ENCODE measurements around the gene RPL39L.

Gene RPL39L

DNA sequence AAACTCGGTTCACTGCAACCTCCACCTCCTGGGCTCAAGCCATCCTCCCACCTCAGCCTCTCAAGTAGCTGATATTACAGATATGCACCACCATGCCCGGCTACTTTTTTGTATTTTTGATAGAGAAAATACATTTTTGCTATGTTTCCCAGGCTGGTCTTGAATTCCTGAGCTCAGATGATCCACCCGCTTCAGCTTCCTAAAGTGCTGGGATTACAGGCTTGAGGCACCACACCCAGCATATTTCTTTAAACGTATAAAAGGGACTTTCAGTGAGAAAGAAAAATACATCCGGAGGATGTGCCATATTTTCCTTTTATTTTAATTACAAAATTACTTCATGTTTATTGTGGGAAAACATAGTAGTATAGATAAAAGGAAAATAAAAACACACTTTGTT, 55.2 kb downstream of the RPL39L start:
- peaks cover 22% of the 10 kb centered on the region for H3K4me1 ChIP-seq (ENCODE audit: control insufficient read depth, low read length)
- H3K9me2 ChIP-seq (replicated peaks; ENCODE audit: control insufficient read depth, low read length), result no peaks in the 10 kb centered on the region
- H3K9me3 ChIP-seq (ENCODE audit: control insufficient read depth, insufficient read depth, low read length), result peaks cover 4% of the 10 kb centered on the region; the same call in 1 of the 2 replicates
- H3K36me3 ChIP-seq (ENCODE audit: control insufficient read depth, low read length), result peaks cover 3% of the 10 kb centered on the region
- H3K27ac ChIP-seq (ENCODE audit: low read depth, low read length), result no peak overlapping the region
- no peak overlapping the region for H3K4me2 ChIP-seq (ENCODE audit: low read length)
- no peaks in the 10 kb centered on the region for H3K79me2 ChIP-seq (ENCODE audit: control insufficient read depth, low read length)
- peaks cover 37% of the 10 kb centered on the region for H3F3A ChIP-seq (ENCODE audit: control insufficient read depth, insufficient read depth)
- H3K4me3 ChIP-seq (ENCODE audit: low read length), result no peak overlapping the region
- H4K20me1 ChIP-seq (ENCODE audit: control insufficient read depth, insufficient read depth, low read depth, low read length), result no peaks in the 10 kb centered on the region
- no peaks in the 10 kb centered on the region for H3K27me3 ChIP-seq (ENCODE audit: control insufficient read depth, low read length)
- TF ChIP-seq, protein P1, sequence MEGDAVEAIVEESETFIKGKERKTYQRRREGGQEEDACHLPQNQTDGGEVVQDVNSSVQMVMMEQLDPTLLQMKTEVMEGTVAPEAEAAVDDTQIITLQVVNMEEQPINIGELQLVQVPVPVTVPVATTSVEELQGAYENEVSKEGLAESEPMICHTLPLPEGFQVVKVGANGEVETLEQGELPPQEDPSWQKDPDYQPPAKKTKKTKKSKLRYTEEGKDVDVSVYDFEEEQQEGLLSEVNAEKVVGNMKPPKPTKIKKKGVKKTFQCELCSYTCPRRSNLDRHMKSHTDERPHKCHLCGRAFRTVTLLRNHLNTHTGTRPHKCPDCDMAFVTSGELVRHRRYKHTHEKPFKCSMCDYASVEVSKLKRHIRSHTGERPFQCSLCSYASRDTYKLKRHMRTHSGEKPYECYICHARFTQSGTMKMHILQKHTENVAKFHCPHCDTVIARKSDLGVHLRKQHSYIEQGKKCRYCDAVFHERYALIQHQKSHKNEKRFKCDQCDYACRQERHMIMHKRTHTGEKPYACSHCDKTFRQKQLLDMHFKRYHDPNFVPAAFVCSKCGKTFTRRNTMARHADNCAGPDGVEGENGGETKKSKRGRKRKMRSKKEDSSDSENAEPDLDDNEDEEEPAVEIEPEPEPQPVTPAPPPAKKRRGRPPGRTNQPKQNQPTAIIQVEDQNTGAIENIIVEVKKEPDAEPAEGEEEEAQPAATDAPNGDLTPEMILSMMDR (IDR thresholded peaks at IDR 0.05; ENCODE audit: low read depth, low read length, poor library complexity, severe bottlenecking), result no peak
- no peak for TF ChIP-seq EZH2phosphoT487 (IDR thresholded peaks at IDR 0.05; ENCODE audit: borderline replicate concordance, low read length)

DNA sequence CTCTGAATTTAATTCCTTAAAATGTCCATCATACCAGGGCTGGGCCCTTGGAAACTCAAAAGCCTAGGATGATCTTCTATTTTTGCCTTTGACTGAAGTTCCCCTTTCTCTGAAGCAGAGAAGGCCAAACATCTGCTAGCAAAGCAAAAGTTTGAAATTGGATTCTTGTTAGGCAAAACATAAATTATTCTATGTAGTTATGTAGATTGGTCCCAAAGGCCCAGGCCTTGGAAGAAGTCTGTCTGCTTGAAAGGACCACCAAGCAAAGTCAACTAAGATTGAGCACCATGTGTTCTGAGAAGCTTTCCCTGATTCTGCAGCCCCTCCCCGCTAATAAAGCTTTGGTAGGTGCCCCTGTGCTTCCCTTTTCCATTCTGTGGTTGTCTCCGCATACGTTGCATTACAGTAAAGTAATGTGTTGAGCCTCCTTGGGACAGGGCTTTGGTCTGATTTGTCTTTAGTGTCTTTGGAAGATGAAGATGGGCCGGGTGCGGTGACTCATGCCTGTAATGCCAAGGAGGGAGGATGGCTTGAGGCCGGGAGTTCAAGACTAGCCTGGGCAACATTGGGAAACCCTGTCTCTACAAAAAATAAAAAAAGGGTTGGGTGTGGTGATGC, 56.4 kb downstream of the RPL39L start:
- H3K9me2 ChIP-seq (replicated peaks; ENCODE audit: control insufficient read depth, low read length), result no peaks in the 10 kb centered on the region
- H3K36me3 ChIP-seq (ENCODE audit: control insufficient read depth, low read length), result peaks cover 12% of the 10 kb centered on the region
- no peak overlapping the region for H3K4me3 ChIP-seq (ENCODE audit: low read length)
- H3K4me2 ChIP-seq (ENCODE audit: low read length), result no peak overlapping the region
- H3K4me1 ChIP-seq (ENCODE audit: control insufficient read depth, low read length), result peaks cover 11% of the 10 kb centered on the region; the same call in 1 of the 2 replicates
- no peaks in the 10 kb centered on the region for H3K9me3 ChIP-seq (ENCODE audit: control insufficient read depth, insufficient read depth, low read length)
- TF ChIP-seq, protein P1 (IDR thresholded peaks at IDR 0.05; ENCODE audit: low read depth, low read length, poor library complexity, severe bottlenecking), result no peak
- TF ChIP-seq EZH2phosphoT487 (IDR thresholded peaks at IDR 0.05; ENCODE audit: borderline replicate concordance, low read length), result no peak
- H3K79me2 ChIP-seq (ENCODE audit: control insufficient read depth, low read length), result no peaks in the 10 kb centered on the region
- H3K27me3 ChIP-seq (ENCODE audit: control insufficient read depth, low read length), result no peaks in the 10 kb centered on the region
- no peak overlapping the region for H3K27ac ChIP-seq (ENCODE audit: low read depth, low read length)
- H3F3A ChIP-seq (ENCODE audit: control insufficient read depth, insufficient read depth), result peaks cover 48% of the 10 kb centered on the region
- no peaks in the 10 kb centered on the region for H4K20me1 ChIP-seq (ENCODE audit: control insufficient read depth, insufficient read depth, low read depth, low read length)

DNA sequence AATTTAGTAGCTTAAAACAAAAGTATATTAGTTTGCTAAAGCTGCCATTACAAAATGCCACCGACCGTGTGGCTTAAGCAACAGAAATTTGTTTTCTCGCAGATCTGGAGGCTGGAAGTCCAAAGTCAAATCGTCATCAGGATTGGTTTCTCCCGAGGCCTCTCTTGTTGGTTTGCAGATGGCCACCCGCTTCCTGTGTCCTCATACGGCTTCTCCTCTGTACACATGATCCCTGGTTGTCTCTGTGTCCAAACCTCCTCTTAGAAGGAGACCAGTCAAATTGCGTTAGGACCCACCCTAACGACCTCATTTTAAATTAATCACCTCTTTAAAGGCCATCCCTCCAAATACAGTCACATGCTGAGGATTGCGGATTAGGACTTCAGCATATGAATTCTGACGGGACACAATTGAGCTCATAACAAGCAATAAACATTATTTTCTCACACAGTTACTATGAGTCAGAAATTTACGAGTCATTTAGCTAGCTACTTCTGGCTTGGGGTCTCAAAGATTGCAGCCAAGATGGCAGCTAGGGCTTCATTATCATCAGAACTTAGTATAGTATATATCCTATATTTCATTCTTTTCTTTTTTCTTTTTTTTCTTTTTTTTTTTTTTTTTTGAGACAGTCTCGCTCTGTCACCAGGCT, 58.4 kb downstream of the RPL39L start:
- Histone ChIP-seq H3F3A (ENCODE audit: control insufficient read depth, insufficient read depth) (peaks cover 61% of the 10 kb centered on the region), H3K27me3 (ENCODE audit: control insufficient read depth, low read length) (no peaks in the 10 kb centered on the region), H3K4me2 (ENCODE audit: low read length) (no peak overlapping the region), H4K20me1 (ENCODE audit: control insufficient read depth, insufficient read depth, low read depth, low read length) (no peaks in the 10 kb centered on the region), H3K4me1 (ENCODE audit: control insufficient read depth, low read length) (peaks cover 11% of the 10 kb centered on the region; the same call in 1 of the 2 replicates), H3K27ac (ENCODE audit: low read depth, low read length) (no peak overlapping the region), H3K4me3 (ENCODE audit: low read length) (no peak overlapping the region), H3K79me2 (ENCODE audit: control insufficient read depth, low read length) (no peaks in the 10 kb centered on the region), H3K9me2 (replicated peaks; ENCODE audit: control insufficient read depth, low read length) (no peaks in the 10 kb centered on the region), H3K9me3 (ENCODE audit: control insufficient read depth, insufficient read depth, low read length) (no peaks in the 10 kb centered on the region), H3K36me3 (ENCODE audit: control insufficient read depth, low read length) (peaks cover 31% of the 10 kb centered on the region)
- no peak for TF ChIP-seq EZH2phosphoT487 (IDR thresholded peaks at IDR 0.05; ENCODE audit: borderline replicate concordance, low read length)
- TF ChIP-seq, protein P1 (IDR thresholded peaks at IDR 0.05; ENCODE audit: low read depth, low read length, poor library complexity, severe bottlenecking), result no peak

Measured in DOHH2 (cell line).